ENCODE results near the gene DCAF11. TPM values are rescaled to one million over a fixed set of nuclear protein-coding genes. Genes with fewer than 3 reads are reported as not detected.

DCAF11 gene
- polyA plus RNA-seq, 3 donors = 45.6 to 56.6 (median 48.8) TPM

DNA sequence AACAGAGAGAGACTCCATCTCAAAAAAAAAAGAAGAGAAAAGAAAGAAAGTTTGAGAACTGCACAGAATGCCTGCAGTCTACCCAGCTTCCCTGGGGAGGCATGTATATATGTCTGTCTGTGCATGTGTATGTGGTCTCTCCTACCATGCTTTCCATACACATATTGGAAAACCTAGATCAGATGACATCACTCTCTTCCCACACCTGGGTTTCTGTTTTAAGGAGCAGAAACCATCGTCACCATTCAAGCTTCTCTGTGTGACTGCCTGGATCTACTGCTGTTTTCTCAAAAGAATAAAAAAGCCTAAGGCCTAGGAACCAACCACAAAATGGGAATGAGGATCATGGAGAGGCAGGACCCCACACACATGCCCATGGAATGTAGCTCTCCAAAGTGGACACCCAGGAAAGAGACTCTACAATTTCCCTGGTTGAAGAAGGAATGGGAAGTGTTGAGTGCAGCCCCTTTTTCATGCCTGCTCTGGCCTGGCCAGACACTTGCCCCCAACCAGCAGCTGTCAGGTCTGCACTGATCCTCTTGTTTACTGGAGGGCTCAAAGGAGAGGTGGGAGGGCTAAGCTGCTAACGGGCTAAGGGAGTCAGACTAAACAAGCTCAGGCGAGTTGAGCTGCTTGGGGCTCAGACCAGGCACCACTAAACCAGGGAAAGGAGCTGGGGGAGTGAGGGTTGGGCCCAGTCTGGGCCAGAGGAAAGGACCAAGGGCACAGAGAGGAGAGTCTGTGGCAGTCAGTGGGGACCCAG lies 28.2 kb upstream of the DCAF11 start:
- Histone ChIP-seq H3K4me3 (replicated peaks in 1 of 3; ENCODE audit: low read depth in 2 of 3, low read length in 3 of 3) (no peak overlapping the region), H3K27ac (ENCODE audit: low read depth in 1 of 2, low read length in 2 of 2) (no peak overlapping the region), H3K36me3 (replicated peaks in 1 of 2; ENCODE audit: control insufficient read depth in 1 of 2, insufficient read depth in 2 of 2, low read length in 2 of 2) (no peaks in the 10 kb centered on the region), H3K9ac (ENCODE audit: insufficient read depth, low read length, poor library complexity, severe bottlenecking) (no peak overlapping the region), H3K4me1 (ENCODE audit: control insufficient read depth in 1 of 2, insufficient read depth in 2 of 2, low read length in 2 of 2) (peaks cover 9 to 12% of the 10 kb centered on the region in 2 donors), H3K79me2 (ENCODE audit: insufficient read depth, low read length) (no peaks in the 10 kb centered on the region), H3K27me3 (ENCODE audit: control insufficient read depth in 2 of 2, insufficient read depth in 2 of 2, low read length in 2 of 2) (peaks cover 10 to 25% of the 10 kb centered on the region in 2 donors), H3K9me3 (replicated peaks in 1 of 2; ENCODE audit: control insufficient read depth in 1 of 2, insufficient read depth in 1 of 2, low read length in 2 of 2) (no peaks in the 10 kb centered on the region), H4K20me1 (ENCODE audit: insufficient read depth, low read length) (no peaks in the 10 kb centered on the region), H3K4me2 (replicated peaks; ENCODE audit: extremely low read depth, low read length, poor library complexity, severe bottlenecking) (no peak overlapping the region), H2AFZ (ENCODE audit: insufficient read depth, low read depth, low read length, poor library complexity, severe bottlenecking) (no peak overlapping the region)
- WGBS (ENCODE audit: insufficient coverage) = 86% methylated on average over 3 of the region's 3 CpGs
- H3K36me3 Mint-ChIP-seq = peaks cover 4 to 6% of the 10 kb centered on the region in 2 donors
- no peak overlapping the region for H3K4me3 Mint-ChIP-seq
- intact Hi-C loops (cut with micrococcal nuclease) = no loop called here
- H3K4me1 Mint-ChIP-seq = peaks cover 12% of the 10 kb centered on the region
- no peak for DNase-seq
- H3K27me3 Mint-ChIP-seq (ENCODE audit: low read depth in 3 of 3) = peaks cover 22 to 24% (median 23%) of the 10 kb centered on the region in 3 donors
- H3K9me3 Mint-ChIP-seq = peaks cover 0 to 15% (median 0%) of the 10 kb centered on the region in 7 donors
- H3K27ac Mint-ChIP-seq = no peak overlapping the region
- TF ChIP-seq, protein P1, sequence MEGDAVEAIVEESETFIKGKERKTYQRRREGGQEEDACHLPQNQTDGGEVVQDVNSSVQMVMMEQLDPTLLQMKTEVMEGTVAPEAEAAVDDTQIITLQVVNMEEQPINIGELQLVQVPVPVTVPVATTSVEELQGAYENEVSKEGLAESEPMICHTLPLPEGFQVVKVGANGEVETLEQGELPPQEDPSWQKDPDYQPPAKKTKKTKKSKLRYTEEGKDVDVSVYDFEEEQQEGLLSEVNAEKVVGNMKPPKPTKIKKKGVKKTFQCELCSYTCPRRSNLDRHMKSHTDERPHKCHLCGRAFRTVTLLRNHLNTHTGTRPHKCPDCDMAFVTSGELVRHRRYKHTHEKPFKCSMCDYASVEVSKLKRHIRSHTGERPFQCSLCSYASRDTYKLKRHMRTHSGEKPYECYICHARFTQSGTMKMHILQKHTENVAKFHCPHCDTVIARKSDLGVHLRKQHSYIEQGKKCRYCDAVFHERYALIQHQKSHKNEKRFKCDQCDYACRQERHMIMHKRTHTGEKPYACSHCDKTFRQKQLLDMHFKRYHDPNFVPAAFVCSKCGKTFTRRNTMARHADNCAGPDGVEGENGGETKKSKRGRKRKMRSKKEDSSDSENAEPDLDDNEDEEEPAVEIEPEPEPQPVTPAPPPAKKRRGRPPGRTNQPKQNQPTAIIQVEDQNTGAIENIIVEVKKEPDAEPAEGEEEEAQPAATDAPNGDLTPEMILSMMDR (IDR thresholded peaks at IDR 0.05) = no peak

DNA sequence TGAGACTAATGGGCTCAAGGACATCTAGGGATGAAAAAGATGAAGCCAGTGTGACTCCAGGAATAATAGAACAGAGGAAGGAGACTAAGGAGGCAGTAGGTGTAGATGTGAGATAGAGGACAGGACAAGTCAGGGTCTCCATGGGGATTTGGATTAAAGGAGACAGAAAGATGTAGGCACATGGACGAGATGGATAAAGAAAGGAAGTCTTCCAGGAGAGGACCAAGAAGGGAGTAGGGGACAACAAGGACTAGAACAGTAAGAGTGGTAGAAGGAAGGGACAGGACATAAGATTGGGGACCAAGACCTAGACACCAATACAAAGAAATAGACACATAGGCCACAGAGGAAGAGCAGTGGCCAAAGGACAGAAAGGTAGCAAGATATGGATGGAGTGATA lies 27.6 kb upstream of the DCAF11 start:
- Histone ChIP-seq H3K4me2 (replicated peaks; ENCODE audit: extremely low read depth, low read length, poor library complexity, severe bottlenecking) (no peak overlapping the region), H4K20me1 (ENCODE audit: insufficient read depth, low read length) (no peaks in the 10 kb centered on the region), H3K4me1 (ENCODE audit: control insufficient read depth in 1 of 2, insufficient read depth in 2 of 2, low read length in 2 of 2) (peaks cover 4 to 7% of the 10 kb centered on the region in 2 donors), H2AFZ (ENCODE audit: insufficient read depth, low read depth, low read length, poor library complexity, severe bottlenecking) (no peak overlapping the region), H3K9me3 (replicated peaks in 1 of 2; ENCODE audit: control insufficient read depth in 1 of 2, insufficient read depth in 1 of 2, low read length in 2 of 2) (no peaks in the 10 kb centered on the region), H3K79me2 (ENCODE audit: insufficient read depth, low read length) (no peaks in the 10 kb centered on the region), H3K9ac (ENCODE audit: insufficient read depth, low read length, poor library complexity, severe bottlenecking) (no peak overlapping the region), H3K27me3 (ENCODE audit: control insufficient read depth in 2 of 2, insufficient read depth in 2 of 2, low read length in 2 of 2) (peaks cover 4 to 19% of the 10 kb centered on the region in 2 donors), H3K27ac (ENCODE audit: low read depth in 1 of 2, low read length in 2 of 2) (no peak overlapping the region), H3K4me3 (replicated peaks in 1 of 3; ENCODE audit: low read depth in 2 of 3, low read length in 3 of 3) (no peak overlapping the region), H3K36me3 (replicated peaks in 1 of 2; ENCODE audit: control insufficient read depth in 1 of 2, insufficient read depth in 2 of 2, low read length in 2 of 2) (no peaks in the 10 kb centered on the region)
- WGBS (ENCODE audit: insufficient coverage) = 100% methylated on average over 1 of the region's 1 CpG
- no peak for DNase-seq
- Mint-ChIP-seq H3K9me3 (peaks cover 0 to 11% (median 0%) of the 10 kb centered on the region in 7 donors), H3K4me3 (no peak overlapping the region), H3K4me1 (peaks cover 11% of the 10 kb centered on the region), H3K36me3 (peaks cover 2 to 3% of the 10 kb centered on the region in 2 donors), H3K27me3 (ENCODE audit: low read depth in 3 of 3) (peaks cover 17% of the 10 kb centered on the region in 3 donors), H3K27ac (no peak overlapping the region)
- intact Hi-C loops (cut with micrococcal nuclease) = no loop called here
- TF ChIP-seq, protein P1 (IDR thresholded peaks at IDR 0.05) = no peak
